NCI-H2081 treated with DMSO at 0.1 percent for 48 hours (cell line): ENCODE measurements around the gene OR7G3.

Source experiments
- DNase-seq: peaks from one replicate; lab custom pipeline; 2025; lab: John Stamatoyannopoulos, UW

Gene OR7G3

GRCh38 chr19:9107375-9107774 is 19.4 kb downstream of the OR7G3 start, which contains the start of gene OR7G2:
TSS of gene OR7G2 (minus strand) at chr19:9107475. CDS start at chr19:9103243, 4,232 bp downstream.
- no peak for DNase-seq

- DNase-seq, result no peak
These were observed 40.0 kb downstream of the OR7G3 start, which contains the start of gene OR1M1 for GRCh38 chr19:9086761-9087160. TSS of gene OR1M1 (plus strand) at chr19:9087061. CDS start at chr19:9093245, 6,184 bp downstream.

GRCh38 chr19:9078651-9079050 is 48.1 kb downstream of the OR7G3 start:
- no peak for DNase-seq

GRCh38 chr19:9076901-9077300 is 49.8 kb downstream of the OR7G3 start:
- DNase-seq, result no peak
